Dermis blood vessel endothelial cell (primary cell): ENCODE data around the gene CASP9. TPM values are rescaled to one million over a fixed set of nuclear protein-coding genes. Genes with fewer than 3 reads are reported as not detected.
"Not testable (repeated sequence)": the region's sequence is repeated elsewhere in the genome, so short reads cannot be mapped to it uniquely, and the experiment has no call there.

Source experiments
- DNase-seq: peaks from one replicate; pipeline ENCODE4 v3.0.0; 2010
- total RNA-seq: library from RNA; depleted of rRNA; stranded (reverse); fragments of >200 nt; gene quantifications from 2 replicates; pipeline ENCODE4 v1.2.3, GENCODE V29; 2014

CASP9 gene
- total RNA-seq, 1 donor from 2014 or later, result 11.9 TPM

- DNase-seq, result not testable (repeated sequence)
These were observed 56.9 kb downstream of the CASP9 start for GRCh38 chr1:15466955-15467625.

GRCh38 chr1:15465674-15466073, 58.3 kb downstream of the CASP9 start:
- no peak for DNase-seq

- DNase-seq, result not testable (repeated sequence)
These were observed 60.1 kb downstream of the CASP9 start for GRCh38 chr1:15463926-15464322.

- DNase-seq, result not testable (repeated sequence)
These were observed 60.8 kb downstream of the CASP9 start for GRCh38 chr1:15463064-15463800.

- DNase-seq, result peak; percentile 34
These were observed 63.3 kb downstream of the CASP9 start for GRCh38 chr1:15460708-15461095.

- DNase-seq, result no peak
These were observed 64.0 kb downstream of the CASP9 start for GRCh38 chr1:15459771-15460707.

- DNase-seq, result not testable (repeated sequence)
These were observed 65.6 kb downstream of the CASP9 start for GRCh38 chr1:15458388-15458787.

- no peak for DNase-seq
These were observed 66.4 kb downstream of the CASP9 start for GRCh38 chr1:15457585-15457984.

- no peak for DNase-seq
These were observed 67.6 kb downstream of the CASP9 start, which contains the start of gene CELA2A for GRCh38 chr1:15456313-15456954. Gene CELA2A (plus strand): TSS chr1:15456732. CDS start chr1:15456754, 22 bp downstream.

GRCh38 chr1:15455522-15455921, 68.5 kb downstream of the CASP9 start:
- DNase-seq, result no peak

GRCh38 chr1:15454256-15454655, 69.8 kb downstream of the CASP9 start:
- no peak for DNase-seq

- no peak for DNase-seq
These were observed 70.3 kb downstream of the CASP9 start for GRCh38 chr1:15453734-15454133.

- no peak for DNase-seq
These were observed 71.0 kb downstream of the CASP9 start for GRCh38 chr1:15452866-15453571.

- DNase-seq, result no peak
These were observed 71.8 kb downstream of the CASP9 start for GRCh38 chr1:15452216-15452615.

GRCh38 chr1:15451014-15451722, 72.8 kb downstream of the CASP9 start:
- DNase-seq, result no peak

GRCh38 chr1:15449567-15449966, 74.4 kb downstream of the CASP9 start:
- no peak for DNase-seq

- no peak for DNase-seq
These were observed 75.0 kb downstream of the CASP9 start for GRCh38 chr1:15448877-15449462.

- DNase-seq, result no peak
These were observed 77.8 kb downstream of the CASP9 start for GRCh38 chr1:15446212-15446611.

- DNase-seq, result no peak
These were observed 78.5 kb downstream of the CASP9 start for GRCh38 chr1:15445390-15446122.
